GM06990 (cell line): ENCODE data around the gene COL1A2.

Experiments
- DNase-seq: peaks from one replicate; pipeline ENCODE4 v3.0.0-alpha.2; 2011; ENCODE audit not compliant: insufficient read length; ENCODE audit errors: extremely low read depth
- H3K27me3 ChIP-seq: replicated peaks from 2 replicates; pipeline ENCODE4 v1.6.0; 2011; ENCODE audit warnings: low read length; ENCODE audit not compliant: control insufficient read depth, insufficient read depth
- H3K36me3 ChIP-seq: 2 replicates; pipeline ENCODE4 v1.5.1; 2011; ENCODE audit warnings: low read length; ENCODE audit not compliant: control insufficient read depth, insufficient read depth
- H3K4me3 ChIP-seq: replicated peaks from 2 replicates; pipeline ENCODE4 v1.5.1; 2011; ENCODE audit warnings: low read depth, mild to moderate bottlenecking, control low read depth, low read length
- CTCF ChIP-seq: IDR thresholded peaks from 2 replicates; pipeline ENCODE4 v1.5.1; 2011; ENCODE audit warnings: low read length, control low read depth, mild to moderate bottlenecking, inconsistent platforms; ENCODE audit not compliant: insufficient read depth, poor library complexity, severe bottlenecking

Gene COL1A2

GRCh38 chr7:94354953-94355352 lies 39.7 kb upstream of the COL1A2 start:
- no peak for DNase-seq
- Histone ChIP-seq H3K4me3 (no peak overlapping the region), H3K36me3 (no peaks in the 10 kb centered on the region), H3K27me3 (no peaks in the 10 kb centered on the region)
- TF ChIP-seq CTCF, result no peak

- DNase-seq, result no peak
- TF ChIP-seq CTCF, result no peak
Observed at GRCh38 chr7:94355454-94355853, 39.2 kb upstream of the COL1A2 start.

GRCh38 chr7:94357076-94357475 lies 37.6 kb upstream of the COL1A2 start:
- no peak for DNase-seq
- no peak for TF ChIP-seq CTCF
- Histone ChIP-seq H3K36me3 (no peaks in the 10 kb centered on the region), H3K4me3 (no peak overlapping the region), H3K27me3 (no peaks in the 10 kb centered on the region)

More at GRCh38 chr7:94355454-94355853, 39.2 kb upstream of the COL1A2 start:
- Histone ChIP-seq H3K4me3 (no peak overlapping the region), H3K36me3 (no peaks in the 10 kb centered on the region), H3K27me3 (no peaks in the 10 kb centered on the region)

GRCh38 chr7:94360926-94361325 lies 33.8 kb upstream of the COL1A2 start:
- H3K36me3 ChIP-seq, result no peaks in the 10 kb centered on the region
- H3K27me3 ChIP-seq, result no peaks in the 10 kb centered on the region
- no peak for TF ChIP-seq CTCF
- no peak for DNase-seq
- no peak overlapping the region for H3K4me3 ChIP-seq

GRCh38 chr7:94362276-94362675 lies 32.4 kb upstream of the COL1A2 start:
- no peak for TF ChIP-seq CTCF
- no peaks in the 10 kb centered on the region for H3K27me3 ChIP-seq
- no peak overlapping the region for H3K4me3 ChIP-seq
- no peaks in the 10 kb centered on the region for H3K36me3 ChIP-seq
- no peak for DNase-seq

GRCh38 chr7:94364816-94365215 lies 29.9 kb upstream of the COL1A2 start:
- TF ChIP-seq CTCF, result no peak
- H3K4me3 ChIP-seq, result no peak overlapping the region
- no peaks in the 10 kb centered on the region for H3K27me3 ChIP-seq
- no peaks in the 10 kb centered on the region for H3K36me3 ChIP-seq
- DNase-seq, result no peak
